BJ (cell line): ENCODE results near the gene VSTM2B. TPM values are rescaled to one million over a fixed set of nuclear protein-coding genes. Genes with fewer than 3 reads are reported as not detected.

ENCODE experiments used
- CTCF ChIA-PET: fragments of 350-600 bp; formaldehyde crosslinking; extraction: SDS; loops from one replicate; lab custom pipeline; 2021; ENCODE audit warnings: antibody characterized with exemption, inconsistent platforms; lab: Yijun Ruan, JAX
- POLR2A ChIA-PET: fragments of 300-600 bp; sonication (Branson Sonifier 250); formaldehyde crosslinking; extraction: SDS; loops from one replicate; lab custom pipeline; 2021; ENCODE audit warnings: antibody characterized with exemption; lab: Charles Lee
- DNase-seq: peaks from one replicate; pipeline ENCODE4 v3.0.0-alpha.2; 2011; ENCODE audit warnings: low read depth
- H3K27me3 ChIP-seq: 2 replicates; pipeline ENCODE4 v1.6.0; 2011; ENCODE audit warnings: low read length; ENCODE audit not compliant: control insufficient read depth, insufficient read depth
- H3K36me3 ChIP-seq: 2 replicates; pipeline ENCODE4 v1.5.1; 2011; ENCODE audit warnings: low read length; ENCODE audit not compliant: control insufficient read depth, insufficient read depth
- H3K4me3 ChIP-seq: 2 replicates; pipeline ENCODE4 v1.5.1; 2011; ENCODE audit warnings: low read depth, mild to moderate bottlenecking, control low read depth, low read length
- CTCF ChIP-seq: IDR thresholded peaks from 2 replicates; pipeline ENCODE4 v1.5.1; 2011; ENCODE audit warnings: low read depth, mild to moderate bottlenecking, control low read depth, inconsistent platforms, low read length, moderate library complexity; ENCODE audit not compliant: insufficient read depth
- polyA plus RNA-seq: library from polyadenylated mRNA; depleted of rRNA; stranded (reverse); fragments of >200 nt; gene quantifications from 2 replicates; pipeline ENCODE4 v1.2.3, GENCODE V29; 2011

The VSTM2B gene
- polyA plus RNA-seq, 1 experiment, result not detected

DNA sequence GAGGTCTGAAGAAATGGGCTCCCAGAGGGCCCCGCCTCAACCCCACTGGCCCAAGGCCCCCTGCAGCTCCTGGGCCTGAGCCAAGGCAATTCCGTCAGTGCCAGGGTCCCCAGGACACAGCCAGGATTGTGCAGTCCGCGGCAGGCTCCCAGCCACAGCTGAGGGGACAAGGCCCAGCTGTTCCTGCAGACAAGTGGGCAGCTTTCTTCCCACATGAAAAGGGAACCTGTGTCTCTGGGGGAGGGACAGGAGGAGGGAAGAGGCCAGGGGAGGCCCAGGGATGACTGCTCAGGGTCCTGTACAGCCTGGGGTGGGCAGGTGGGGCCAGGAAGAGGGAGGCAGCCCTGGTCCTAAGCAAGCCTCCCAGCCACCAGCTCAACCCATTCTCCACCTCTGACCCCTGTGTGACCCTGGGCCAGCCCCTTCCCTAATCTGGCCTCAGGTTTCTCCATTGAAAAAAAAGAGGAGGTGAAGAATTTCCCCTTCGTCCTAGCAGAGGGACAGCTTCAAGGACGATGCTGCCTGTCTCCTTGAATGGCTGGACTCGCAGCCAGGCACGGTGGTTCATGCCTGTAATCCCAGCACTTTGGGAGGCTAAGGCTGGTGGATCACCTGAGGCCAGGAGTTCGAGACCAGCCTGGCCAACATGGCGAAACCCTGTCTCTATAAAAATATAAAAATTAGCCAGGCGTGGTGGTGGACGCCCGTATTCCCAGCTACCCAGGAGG lies 20.5 kb upstream of the VSTM2B start:
- Histone ChIP-seq H3K27me3 (no peaks in the 10 kb centered on the region), H3K4me3 (no peak overlapping the region), H3K36me3 (no peaks in the 10 kb centered on the region)
- no peak for DNase-seq
- ChIA-PET CTCF (no interaction called here), POLR2A (no interaction called here)
- no peak for TF ChIP-seq CTCF

- POLR2A ChIA-PET, result no interaction called here
- CTCF ChIA-PET, result no interaction called here
Measured at GRCh38 chr19:29506619-29506911, 19.2 kb upstream of the VSTM2B start.

GRCh38 chr19:29507081-29507860 lies 18.5 kb upstream of the VSTM2B start:
- H3K27me3 ChIP-seq, result no peaks in the 10 kb centered on the region
- ChIA-PET CTCF (no interaction called here), POLR2A (no interaction called here)
- no peak for DNase-seq
- H3K4me3 ChIP-seq, result no peak overlapping the region
- no peaks in the 10 kb centered on the region for H3K36me3 ChIP-seq
- no peak for TF ChIP-seq CTCF

More at GRCh38 chr19:29506619-29506911, 19.2 kb upstream of the VSTM2B start:
- TF ChIP-seq CTCF, result no peak
- no peaks in the 10 kb centered on the region for H3K27me3 ChIP-seq
- H3K4me3 ChIP-seq, result no peak overlapping the region
- no peaks in the 10 kb centered on the region for H3K36me3 ChIP-seq
- DNase-seq, result no peak

DNA sequence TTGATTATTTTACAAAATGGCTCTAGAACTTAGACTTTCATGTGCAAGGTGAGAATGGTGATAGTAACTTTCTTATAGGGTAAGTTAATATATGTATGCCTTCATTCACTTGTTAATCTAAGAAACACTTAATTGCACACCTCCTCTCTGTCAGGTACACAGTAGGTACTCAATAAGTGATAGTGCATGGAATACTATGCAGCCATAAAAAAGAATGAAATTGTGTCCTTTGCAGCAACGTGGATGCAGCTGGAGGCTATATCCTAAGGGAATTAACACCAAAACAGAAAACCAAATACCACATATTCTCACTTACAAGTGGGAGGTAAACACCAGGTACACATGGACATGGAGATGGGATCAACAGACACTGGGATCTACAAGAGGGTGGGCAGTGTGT lies 17.6 kb upstream of the VSTM2B start:
- POLR2A ChIA-PET, result no interaction called here
- Histone ChIP-seq H3K27me3 (no peaks in the 10 kb centered on the region), H3K4me3 (no peak overlapping the region), H3K36me3 (no peaks in the 10 kb centered on the region)
- TF ChIP-seq CTCF, result no peak
- no peak for DNase-seq
- CTCF ChIA-PET, result no interaction called here

GRCh38 chr19:29509456-29509855 lies 16.3 kb upstream of the VSTM2B start:
- TF ChIP-seq CTCF, result no peak
- Histone ChIP-seq H3K27me3 (no peaks in the 10 kb centered on the region), H3K36me3 (no peaks in the 10 kb centered on the region), H3K4me3 (no peak overlapping the region)
- no peak for DNase-seq
- ChIA-PET CTCF (interaction anchor here (0.6 kb wide), 1 partner anchor 58 kb away, joined by 5 read pairs; no protein-coding TSS in a partner anchor), POLR2A (no interaction called here)
